ENCODE data around the gene RNU1-3.
"Not testable (repeated sequence)": the region's sequence is repeated elsewhere in the genome, so short reads cannot be mapped to it uniquely, and the experiment has no call there.

DNA sequence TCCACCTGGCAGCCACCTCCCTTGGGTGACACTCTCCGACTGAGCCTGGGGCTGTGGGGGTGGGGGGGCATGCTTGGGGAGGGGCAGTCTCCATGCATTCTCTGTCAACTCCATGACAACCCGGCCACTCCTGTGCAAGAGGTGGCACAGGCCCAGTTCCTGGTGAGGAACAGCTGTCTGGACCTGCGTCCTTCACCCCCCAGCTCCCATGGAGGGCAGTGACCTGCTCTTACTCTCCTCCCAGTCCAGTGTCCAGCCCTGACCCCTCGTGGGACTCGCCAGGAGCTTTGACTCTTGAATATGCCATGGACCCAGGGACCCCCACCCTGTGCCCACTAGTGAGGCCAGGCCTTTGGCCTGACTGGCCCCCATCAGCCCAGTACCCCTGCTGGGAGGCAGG lies 35.5 kb upstream of the RNU1-3 start:
- TF ChIP-seq, protein P1, sequence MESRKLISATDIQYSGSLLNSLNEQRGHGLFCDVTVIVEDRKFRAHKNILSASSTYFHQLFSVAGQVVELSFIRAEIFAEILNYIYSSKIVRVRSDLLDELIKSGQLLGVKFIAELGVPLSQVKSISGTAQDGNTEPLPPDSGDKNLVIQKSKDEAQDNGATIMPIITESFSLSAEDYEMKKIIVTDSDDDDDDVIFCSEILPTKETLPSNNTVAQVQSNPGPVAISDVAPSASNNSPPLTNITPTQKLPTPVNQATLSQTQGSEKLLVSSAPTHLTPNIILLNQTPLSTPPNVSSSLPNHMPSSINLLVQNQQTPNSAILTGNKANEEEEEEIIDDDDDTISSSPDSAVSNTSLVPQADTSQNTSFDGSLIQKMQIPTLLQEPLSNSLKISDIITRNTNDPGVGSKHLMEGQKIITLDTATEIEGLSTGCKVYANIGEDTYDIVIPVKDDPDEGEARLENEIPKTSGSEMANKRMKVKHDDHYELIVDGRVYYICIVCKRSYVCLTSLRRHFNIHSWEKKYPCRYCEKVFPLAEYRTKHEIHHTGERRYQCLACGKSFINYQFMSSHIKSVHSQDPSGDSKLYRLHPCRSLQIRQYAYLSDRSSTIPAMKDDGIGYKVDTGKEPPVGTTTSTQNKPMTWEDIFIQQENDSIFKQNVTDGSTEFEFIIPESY (CRISPR knock-in tag; IDR thresholded peaks at IDR 0.05) = not testable (repeated sequence)
- TF ChIP-seq SMC3 (conservative IDR thresholded peaks at IDR 0.05; ENCODE audit: insufficient read depth, low read depth, low read length); KLF6 (CRISPR knock-in tag; IDR thresholded peaks at IDR 0.05; ENCODE audit: borderline replicate concordance); PHF21A (IDR thresholded peaks at IDR 0.05; ENCODE audit: borderline replicate concordance, low read depth); NR3C1 (CRISPR knock-in tag; IDR thresholded peaks at IDR 0.05); MCM5 (IDR thresholded peaks at IDR 0.05; ENCODE audit: low read depth); RUNX1 (IDR thresholded peaks at IDR 0.05; ENCODE audit: low read depth); HDGF (IDR thresholded peaks at IDR 0.05); ZBTB7A (IDR thresholded peaks at IDR 0.05; ENCODE audit: borderline replicate concordance, control insufficient read depth, low read depth, low read length); ZNF583 (CRISPR knock-in tag; IDR thresholded peaks at IDR 0.05); ZBTB17 (CRISPR knock-in tag; IDR thresholded peaks at IDR 0.05); ZFP36 (IDR thresholded peaks at IDR 0.05; ENCODE audit: low read depth, low read length, partially characterized antibody): not testable (repeated sequence)
- TF ChIP-seq, protein P2, sequence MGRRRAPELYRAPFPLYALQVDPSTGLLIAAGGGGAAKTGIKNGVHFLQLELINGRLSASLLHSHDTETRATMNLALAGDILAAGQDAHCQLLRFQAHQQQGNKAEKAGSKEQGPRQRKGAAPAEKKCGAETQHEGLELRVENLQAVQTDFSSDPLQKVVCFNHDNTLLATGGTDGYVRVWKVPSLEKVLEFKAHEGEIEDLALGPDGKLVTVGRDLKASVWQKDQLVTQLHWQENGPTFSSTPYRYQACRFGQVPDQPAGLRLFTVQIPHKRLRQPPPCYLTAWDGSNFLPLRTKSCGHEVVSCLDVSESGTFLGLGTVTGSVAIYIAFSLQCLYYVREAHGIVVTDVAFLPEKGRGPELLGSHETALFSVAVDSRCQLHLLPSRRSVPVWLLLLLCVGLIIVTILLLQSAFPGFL (CRISPR knock-in tag; IDR thresholded peaks at IDR 0.05) = not testable (repeated sequence)
